ENCODE results near the gene MSTO1.
"Not testable (repeated sequence)": the region's sequence is repeated elsewhere in the genome, so short reads cannot be mapped to it uniquely, and the experiment has no call there.

Gene MSTO1

GRCh38 chr1:155609515-155610256, at the start of gene MSTO1:
Gene MSTO1, plus strand, starts transcription at chr1:155610218. Its CDS starts 31 bp downstream, at chr1:155610249.
- Histone ChIP-seq H3K4me2 (ENCODE audit: low read depth, low read length) (peak within 1 kb of the TSS; percentile 87), H3K27ac (ENCODE audit: low read length) (peak within 1 kb of the TSS; percentile 24; the same call in 1 of the 2 replicates), H3K36me3 (replicated peaks; ENCODE audit: insufficient read depth, low read length) (no peaks in the 10 kb centered on the region)

GRCh38 chr1:155561779-155562580, 48.0 kb upstream of the MSTO1 start:
- peak overlapping the region; percentile 36; the same call in 1 of the 2 replicates for H3K4me2 ChIP-seq (ENCODE audit: low read depth, low read length)
- peaks cover 12% of the 10 kb centered on the region; the same call in 1 of the 2 replicates for H4K20me1 ChIP-seq (ENCODE audit: insufficient read depth, low read length)
- peaks cover 11% of the 10 kb centered on the region for H3K4me1 ChIP-seq (ENCODE audit: low read length)
- H3K79me2 ChIP-seq (ENCODE audit: low read length), result peaks cover 92% of the 10 kb centered on the region
- H3K9me2 ChIP-seq (replicated peaks; ENCODE audit: insufficient read depth, low read length); H3F3A ChIP-seq (ENCODE audit: insufficient read depth, low read length); H3K9me3 ChIP-seq (replicated peaks; ENCODE audit: insufficient read depth, low read length); H3K27me3 ChIP-seq (replicated peaks; ENCODE audit: insufficient read depth, low read length); DNase-seq; H3K36me3 ChIP-seq (replicated peaks; ENCODE audit: insufficient read depth, low read length): not testable (repeated sequence)
- H2AFZ ChIP-seq (ENCODE audit: low read length), result peak overlapping the region; percentile 91
- H3K27ac ChIP-seq (ENCODE audit: low read length), result peak overlapping the region; percentile 87
- H3K9ac ChIP-seq (ENCODE audit: low read length), result peak overlapping the region; percentile 95
- H3K4me3 ChIP-seq (ENCODE audit: low read length), result peak overlapping the region; percentile 85

More at GRCh38 chr1:155609515-155610256, at the start of gene MSTO1:
- no peaks in the 10 kb centered on the region for H3K9me2 ChIP-seq (replicated peaks; ENCODE audit: insufficient read depth, low read length)
- H3K9me3 ChIP-seq (replicated peaks; ENCODE audit: insufficient read depth, low read length), result no peaks in the 10 kb centered on the region
- TF ChIP-seq EZH2phosphoT487 (IDR thresholded peaks at IDR 0.05; ENCODE audit: low read length) (no peak), EZH2 (optimal IDR thresholded peaks at IDR 0.05; ENCODE audit: low read depth, low read length) (no peak), CTCF (IDR thresholded peaks at IDR 0.05; ENCODE audit: low read length) (no peak)
- 0 out of 2 replicates have a peak, but pooled peaks cover 11% of the 10 kb centered on the region for H3F3A ChIP-seq (ENCODE audit: insufficient read depth, low read length)
- DNase-seq, result peak; percentile 100
- no peaks in the 10 kb centered on the region for H4K20me1 ChIP-seq (ENCODE audit: insufficient read depth, low read length)
- H2AFZ ChIP-seq (ENCODE audit: low read length), result peak within 1 kb of the TSS; percentile 77
- H3K79me2 ChIP-seq (ENCODE audit: low read length), result peaks cover 3% of the 10 kb centered on the region; the same call in 1 of the 2 replicates
- H3K4me1 ChIP-seq (ENCODE audit: low read length), result no peaks in the 10 kb centered on the region
- no peaks in the 10 kb centered on the region; the same call in 1 of the 2 replicates for H3K27me3 ChIP-seq (replicated peaks; ENCODE audit: insufficient read depth, low read length)
- peak within 1 kb of the TSS; percentile 69 for H3K9ac ChIP-seq (ENCODE audit: low read length)
- peak within 1 kb of the TSS; percentile 75 for H3K4me3 ChIP-seq (ENCODE audit: low read length)

- peak within 1 kb of the TSS; percentile 95 for H3K9ac ChIP-seq (ENCODE audit: low read length)
- 0 out of 2 replicates have a peak, but pooled peaks cover 6% of the 10 kb centered on the region for H3F3A ChIP-seq (ENCODE audit: insufficient read depth, low read length)
- peaks cover 7% of the 10 kb centered on the region; the same call in 1 of the 2 replicates for H4K20me1 ChIP-seq (ENCODE audit: insufficient read depth, low read length)
- 0 out of 2 replicates have a peak, but pooled peaks cover 5% of the 10 kb centered on the region for H3K36me3 ChIP-seq (replicated peaks; ENCODE audit: insufficient read depth, low read length)
- peak; percentile 98 for DNase-seq
- H3K4me2 ChIP-seq (ENCODE audit: low read depth, low read length), result peak within 1 kb of the TSS; percentile 49; the same call in 1 of the 2 replicates
- no peaks in the 10 kb centered on the region for H3K27me3 ChIP-seq (replicated peaks; ENCODE audit: insufficient read depth, low read length)
- no peak for TF ChIP-seq EZH2 (optimal IDR thresholded peaks at IDR 0.05; ENCODE audit: low read depth, low read length)
- no peak for TF ChIP-seq EZH2phosphoT487 (IDR thresholded peaks at IDR 0.05; ENCODE audit: low read length)
- TF ChIP-seq CTCF (IDR thresholded peaks at IDR 0.05; ENCODE audit: low read length), result no peak
- no peaks in the 10 kb centered on the region for H3K9me2 ChIP-seq (replicated peaks; ENCODE audit: insufficient read depth, low read length)
- H3K79me2 ChIP-seq (ENCODE audit: low read length), result peaks cover 90% of the 10 kb centered on the region
- peak within 1 kb of the TSS; percentile 85 for H3K4me3 ChIP-seq (ENCODE audit: low read length)
- H3K27ac ChIP-seq (ENCODE audit: low read length), result peak within 1 kb of the TSS; percentile 87
- peaks cover 11% of the 10 kb centered on the region for H3K4me1 ChIP-seq (ENCODE audit: low read length)
- no peaks in the 10 kb centered on the region for H3K9me3 ChIP-seq (replicated peaks; ENCODE audit: insufficient read depth, low read length)
- peak within 1 kb of the TSS; percentile 91 for H2AFZ ChIP-seq (ENCODE audit: low read length)
These were observed 47.2 kb upstream of the MSTO1 start, which contains the start of gene ASH1L for GRCh38 chr1:155562581-155563376. Gene ASH1L, minus strand, starts transcription at chr1:155562803. Its CDS starts 41,284 bp downstream, at chr1:155521519.

GRCh38 chr1:155563377-155564022, 46.5 kb upstream of the MSTO1 start:
- H3F3A ChIP-seq (ENCODE audit: insufficient read depth, low read length); H3K9me3 ChIP-seq (replicated peaks; ENCODE audit: insufficient read depth, low read length); H3K27me3 ChIP-seq (replicated peaks; ENCODE audit: insufficient read depth, low read length); H3K9me2 ChIP-seq (replicated peaks; ENCODE audit: insufficient read depth, low read length); H4K20me1 ChIP-seq (ENCODE audit: insufficient read depth, low read length); H3K36me3 ChIP-seq (replicated peaks; ENCODE audit: insufficient read depth, low read length): not testable (repeated sequence)
- Histone ChIP-seq H3K4me2 (ENCODE audit: low read depth, low read length) (peak overlapping the region; percentile 49; the same call in 1 of the 2 replicates), H3K27ac (ENCODE audit: low read length) (peak overlapping the region; percentile 87; the same call in 1 of the 2 replicates), H2AFZ (ENCODE audit: low read length) (peak overlapping the region; percentile 90), H3K4me1 (ENCODE audit: low read length) (peaks cover 11% of the 10 kb centered on the region), H3K4me3 (ENCODE audit: low read length) (peak overlapping the region; percentile 85), H3K9ac (ENCODE audit: low read length) (peak overlapping the region; percentile 95), H3K79me2 (ENCODE audit: low read length) (peaks cover 88% of the 10 kb centered on the region)
- DNase-seq, result peak; percentile 26
